ENCODE data around the gene FBXL13.
"Not testable (repeated sequence)": the region's sequence is repeated elsewhere in the genome, so short reads cannot be mapped to it uniquely, and the experiment has no call there.

Gene FBXL13

DNA sequence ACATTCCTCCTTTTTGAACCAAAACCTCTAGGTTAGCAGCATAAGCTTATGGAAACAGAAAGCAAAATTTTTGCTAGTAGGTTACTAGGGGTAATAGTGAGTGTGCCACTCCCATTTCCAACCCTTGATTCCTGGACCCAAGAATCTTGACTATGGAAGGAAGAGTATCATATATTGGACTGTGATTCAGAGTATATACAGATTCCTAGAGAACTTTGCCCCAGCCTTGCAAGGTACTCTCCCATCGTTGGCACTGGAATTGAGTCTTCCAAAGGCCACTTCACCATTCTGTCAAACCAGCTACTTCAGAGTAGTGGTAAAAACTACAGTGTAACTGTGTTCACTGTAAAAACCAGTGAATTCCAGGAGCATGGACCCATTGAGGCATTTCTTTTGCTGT lies 92.4 kb downstream of the FBXL13 start:
- DNase-seq (ENCODE audit: low spot score) = no peak

DNA sequence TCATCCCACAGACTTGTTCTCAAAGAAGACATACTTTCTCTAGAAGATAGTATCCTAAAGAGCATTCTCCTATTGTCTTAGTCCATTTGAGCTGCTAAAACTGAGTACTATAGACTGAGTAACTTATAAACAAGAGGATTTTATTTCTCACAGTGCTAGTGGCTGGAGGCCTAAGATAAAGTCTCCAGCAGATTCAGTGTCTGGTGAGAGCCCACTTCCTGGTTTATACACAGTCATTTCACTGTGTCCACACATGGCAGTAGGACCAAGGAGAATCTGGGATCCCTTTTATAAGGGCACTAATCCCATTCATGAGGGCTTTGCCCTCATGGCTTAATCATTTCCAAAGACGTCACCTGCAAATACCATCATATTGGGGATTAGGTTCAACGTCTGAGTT lies 93.1 kb downstream of the FBXL13 start:
- no peak for DNase-seq (ENCODE audit: low spot score)

DNA sequence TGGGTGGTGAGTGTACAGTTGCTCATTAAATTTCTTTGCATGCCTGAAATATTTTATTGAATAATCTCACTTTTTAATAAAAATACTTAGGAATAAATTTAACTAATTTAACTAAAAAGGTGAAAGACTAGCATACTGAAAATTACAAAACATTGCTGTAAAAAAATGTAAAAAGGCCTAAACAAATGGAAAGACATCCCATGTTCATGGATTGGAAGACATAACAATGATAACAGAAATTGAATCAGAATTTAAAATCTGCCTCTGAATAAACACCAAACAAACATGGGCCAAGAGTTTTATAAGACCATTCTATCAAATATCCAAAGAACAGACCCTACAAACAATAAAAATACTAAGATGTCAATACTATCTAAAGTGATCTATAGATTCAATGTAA lies 94.9 kb downstream of the FBXL13 start:
- no peak for DNase-seq (ENCODE audit: low spot score)

DNA sequence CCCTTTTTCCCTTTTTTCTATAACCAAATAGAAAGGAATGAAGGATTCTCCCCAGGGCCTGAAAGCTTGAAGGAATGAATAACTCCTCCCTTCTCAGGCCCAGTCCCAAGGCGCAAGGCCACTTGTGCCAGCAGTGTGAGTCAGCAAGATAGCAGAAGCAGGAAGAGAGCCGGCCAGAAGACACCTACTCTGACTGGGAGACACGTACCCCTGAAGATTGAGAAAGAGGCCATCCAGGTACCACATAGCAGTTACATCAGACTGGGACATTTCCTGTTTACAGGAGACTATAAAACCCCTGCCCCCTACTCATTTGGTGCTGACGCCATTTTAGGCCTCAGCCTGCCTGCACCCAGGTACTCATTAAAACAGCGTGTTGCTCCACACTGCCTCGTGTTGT lies 96.3 kb downstream of the FBXL13 start:
- no peak for DNase-seq (ENCODE audit: low spot score)

DNA sequence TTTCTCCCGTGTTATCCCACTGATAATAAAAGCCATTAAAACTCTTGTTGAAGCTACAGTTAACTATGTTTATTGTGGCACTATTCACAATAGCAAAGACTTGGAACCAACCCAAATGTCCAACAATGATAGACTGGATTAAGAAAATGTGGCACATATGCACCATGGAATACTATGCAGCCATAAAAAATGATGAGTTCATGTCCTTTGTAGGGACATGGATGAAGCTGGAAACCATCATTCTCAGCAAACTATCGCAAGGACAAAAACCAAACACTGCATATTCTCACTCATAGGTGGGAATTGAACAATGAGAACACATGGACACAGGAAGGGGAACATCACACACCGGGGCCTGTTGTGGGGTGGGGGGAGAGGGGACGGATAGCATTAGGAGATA lies 97.0 kb downstream of the FBXL13 start:
- not testable (repeated sequence) for DNase-seq (ENCODE audit: low spot score)

DNA sequence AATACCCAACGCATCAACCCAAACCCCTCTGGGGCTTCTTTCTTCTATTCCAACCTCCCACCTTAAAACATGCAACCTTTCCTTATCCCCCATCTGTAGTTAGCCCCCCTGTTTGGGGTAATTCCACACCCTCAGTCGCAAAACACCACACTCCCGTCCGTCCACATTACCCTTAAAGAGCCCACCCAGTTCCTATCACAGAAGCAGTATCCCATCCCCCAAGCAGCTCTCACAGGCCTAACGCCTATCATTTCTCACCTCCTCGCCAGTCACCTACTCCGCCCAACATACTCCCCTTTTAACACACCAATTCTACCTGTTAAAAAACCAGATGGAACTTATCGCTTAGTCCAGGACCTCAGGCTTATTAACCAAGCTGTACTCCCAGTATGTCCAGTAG lies 98.1 kb downstream of the FBXL13 start:
- DNase-seq (ENCODE audit: low spot score) = no peak

DNA sequence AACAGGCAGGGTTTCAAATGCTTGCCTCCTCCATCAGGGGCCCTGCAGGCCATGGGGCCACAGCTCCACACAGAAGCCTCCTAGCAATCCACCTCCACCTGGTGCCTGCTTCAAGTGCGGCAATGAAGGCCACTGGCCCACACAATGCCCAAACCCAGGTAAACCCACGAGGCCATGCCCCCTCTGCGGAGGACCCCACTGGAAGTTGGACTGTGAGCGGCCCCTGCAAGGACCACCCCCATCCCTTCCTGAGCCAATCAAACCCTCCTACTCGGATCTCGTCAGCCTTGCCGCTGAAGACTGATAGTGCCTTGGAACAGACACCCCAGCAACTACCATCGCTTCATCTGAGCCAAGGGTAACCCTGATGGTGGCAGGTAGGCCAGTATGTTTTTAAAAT lies 98.7 kb downstream of the FBXL13 start:
- DNase-seq (ENCODE audit: low spot score) = no peak

DNA sequence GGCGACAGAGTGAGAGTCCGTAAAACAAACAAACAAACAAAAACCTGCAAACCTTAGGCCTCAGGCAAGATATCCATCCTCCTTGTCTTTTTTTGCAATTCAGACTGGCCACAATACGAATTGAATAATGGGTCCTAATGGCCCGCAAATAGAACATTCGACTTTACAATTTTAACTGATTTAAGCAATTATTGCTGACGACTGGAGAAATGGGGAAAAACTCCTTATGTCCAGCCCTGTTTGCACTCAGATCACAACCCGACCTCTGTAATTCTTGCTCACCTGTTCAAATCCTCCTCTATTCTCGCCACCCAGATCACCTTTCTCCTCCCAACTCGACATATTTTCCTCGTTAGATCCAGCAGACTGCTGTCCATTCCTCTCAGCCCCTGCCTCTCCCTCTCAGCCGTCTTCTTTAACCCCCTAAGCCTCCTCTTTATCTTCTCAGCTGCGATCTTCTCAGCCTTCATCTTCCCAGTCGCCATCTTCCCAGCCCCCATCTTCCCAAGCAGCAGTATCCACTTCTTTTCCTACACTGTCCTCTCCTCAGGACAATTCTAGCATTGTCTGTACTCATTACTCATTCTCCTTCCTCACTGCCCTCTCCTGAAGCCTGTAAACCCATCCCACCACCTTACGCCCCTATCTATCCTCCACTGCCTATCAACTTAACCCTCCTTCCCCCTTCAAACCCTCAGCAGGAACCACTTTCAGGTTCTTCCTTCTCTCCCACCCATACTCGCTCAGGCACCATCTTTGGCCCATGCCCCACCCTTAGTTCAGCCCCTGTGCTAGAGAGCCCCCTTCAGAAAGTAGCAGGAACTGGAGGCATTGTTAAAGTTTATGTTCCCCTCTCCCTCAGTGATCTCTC lies 100.0 kb downstream of the FBXL13 start:
- no peak for DNase-seq (ENCODE audit: low spot score)

DNA sequence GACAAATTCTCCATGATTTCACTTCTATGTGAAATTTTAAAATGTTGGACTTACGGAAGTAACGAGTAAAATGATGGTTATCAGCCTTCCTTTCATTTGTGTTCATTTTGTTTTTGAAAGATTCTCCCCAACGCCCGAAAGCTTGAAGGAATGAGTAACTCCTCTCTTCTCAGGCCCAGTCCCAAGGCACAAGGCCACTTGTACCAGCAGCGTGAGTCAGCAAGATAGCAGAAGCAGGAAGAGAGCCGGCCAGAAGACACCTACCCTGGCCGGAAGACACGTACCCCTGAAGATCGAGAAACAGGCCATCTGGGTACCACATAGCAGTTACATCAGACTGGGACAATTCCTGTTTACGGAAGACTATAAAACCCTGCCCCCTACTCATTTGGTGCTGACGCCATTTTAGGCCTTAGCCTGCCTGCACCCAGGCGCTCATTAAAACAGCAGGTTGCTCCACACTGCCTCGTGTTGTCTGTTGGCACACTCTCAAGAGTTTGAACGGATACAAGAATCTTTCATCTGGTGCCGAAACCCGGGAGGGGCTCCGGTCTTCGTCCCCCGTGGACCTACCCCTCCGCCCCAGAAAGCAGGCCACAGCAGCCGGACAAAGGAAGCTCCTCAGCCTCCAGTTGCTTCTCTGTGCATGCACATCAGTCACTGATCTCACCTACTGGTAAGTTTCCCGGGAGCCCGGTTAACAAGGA lies 101.3 kb downstream of the FBXL13 start:
- DNase-seq (ENCODE audit: low spot score) = no peak

DNA sequence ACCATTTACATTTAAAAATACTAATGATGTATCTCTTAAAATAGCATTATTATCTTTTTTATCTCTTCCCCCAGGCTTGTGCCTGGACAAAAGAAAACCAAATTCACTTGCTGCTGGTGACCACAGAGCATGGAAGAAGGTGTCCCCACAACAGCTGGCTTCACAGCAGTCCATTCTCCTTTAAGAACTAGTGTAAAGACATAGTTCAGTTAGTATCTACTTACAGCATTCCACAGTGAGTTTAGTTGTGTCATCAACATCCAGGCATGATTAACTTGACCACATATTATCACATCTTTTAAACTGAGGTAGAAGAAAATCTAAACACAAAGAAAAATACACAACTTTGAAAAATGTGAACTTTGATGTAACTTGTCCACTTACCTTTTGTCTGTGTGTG lies 106.8 kb downstream of the FBXL13 start:
- DNase-seq (ENCODE audit: low spot score) = no peak

DNA sequence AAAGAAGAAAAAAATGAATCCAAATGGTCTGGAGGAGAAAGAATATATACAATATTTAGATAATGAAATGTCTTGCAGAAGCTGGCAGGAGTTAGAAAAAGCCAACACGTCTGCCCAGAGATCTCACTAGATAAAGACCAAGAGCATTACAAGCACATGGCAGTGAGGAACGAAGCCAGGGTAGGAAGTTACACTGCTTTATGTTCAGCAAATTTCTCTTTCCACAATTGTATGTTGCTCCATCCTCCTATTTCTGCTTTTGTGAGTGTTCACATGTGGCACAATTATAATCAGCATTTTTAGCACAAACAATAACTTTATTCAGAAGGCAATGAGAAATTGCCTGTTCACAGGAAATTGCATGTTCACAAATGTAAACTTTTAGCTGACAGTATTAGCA lies 108.1 kb downstream of the FBXL13 start:
- DNase-seq (ENCODE audit: low spot score) = no peak

DNA sequence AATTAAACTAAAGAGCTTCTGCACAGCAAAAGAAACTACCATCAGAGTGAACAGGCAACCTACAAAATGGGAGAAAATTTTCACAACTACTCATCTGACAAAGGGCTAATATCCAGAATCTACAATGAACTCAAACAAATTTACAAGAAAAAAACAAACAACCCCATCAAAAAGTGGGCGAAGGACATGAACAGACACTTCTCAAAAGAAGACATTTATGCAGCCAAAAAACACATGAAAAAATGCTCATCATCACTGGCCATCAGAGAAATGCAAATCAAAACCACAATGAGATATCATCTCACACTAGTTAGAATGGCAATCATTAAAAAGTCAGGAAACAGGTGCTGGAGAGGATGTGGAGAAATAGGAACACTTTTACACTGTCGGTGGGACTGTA lies 112.6 kb downstream of the FBXL13 start:
- not testable (repeated sequence) for DNase-seq (ENCODE audit: low spot score)

DNA sequence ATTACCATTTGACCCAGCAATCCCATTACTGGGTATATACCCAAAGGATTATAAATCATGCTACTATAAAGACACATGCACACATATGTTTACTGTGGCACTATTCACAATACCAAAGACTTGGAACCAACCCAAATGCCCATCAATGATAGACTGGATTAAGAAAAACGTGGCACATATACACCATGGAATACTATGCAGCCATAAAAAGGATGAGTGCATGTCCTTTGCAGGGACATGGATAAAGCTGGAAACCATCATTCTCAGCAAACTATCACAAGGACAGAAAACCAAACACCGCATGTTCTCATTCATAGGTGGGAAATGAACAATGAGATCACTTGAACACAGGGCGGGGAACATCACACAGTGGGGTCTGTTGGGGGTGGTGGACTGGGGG lies 116.6 kb downstream of the FBXL13 start:
- not testable (repeated sequence) for DNase-seq (ENCODE audit: low spot score)

DNA sequence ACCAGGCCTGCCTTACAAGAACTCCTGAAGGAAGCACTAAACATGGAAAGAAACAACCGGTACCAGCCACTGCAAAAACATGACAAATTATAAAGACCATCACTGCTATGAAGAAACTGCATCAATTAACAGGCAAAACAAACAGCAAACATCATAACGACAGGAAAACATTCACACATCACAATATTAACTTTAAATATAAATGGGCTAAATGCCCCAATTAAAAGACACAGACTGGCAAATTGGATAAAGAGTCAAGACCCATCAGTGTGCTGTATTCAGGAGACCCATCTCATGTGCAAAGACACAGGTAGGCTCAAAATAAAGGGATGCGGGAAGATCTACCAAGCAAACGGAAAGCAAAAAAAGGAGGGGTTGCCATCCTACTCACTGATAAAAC lies 120.2 kb downstream of the FBXL13 start:
- DNase-seq (ENCODE audit: low spot score) = not testable (repeated sequence)

DNA sequence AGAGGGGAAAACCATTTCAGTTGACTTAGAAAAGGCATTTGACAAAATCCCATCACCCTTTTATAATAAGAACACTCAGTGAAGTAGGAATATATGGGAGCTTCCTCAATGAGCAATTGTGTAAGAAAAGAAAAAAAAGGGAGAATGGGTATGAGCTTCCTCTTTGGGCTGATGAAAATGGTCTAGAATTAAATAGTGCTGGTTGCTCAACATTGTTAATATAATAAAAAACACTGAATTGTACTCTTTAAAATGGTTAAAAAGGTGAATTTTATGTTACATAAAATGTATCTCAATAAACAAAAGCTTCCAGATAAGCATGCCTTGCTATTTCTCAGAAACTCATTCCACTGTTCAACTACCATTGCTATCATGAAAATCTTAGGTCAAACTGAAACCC lies 121.2 kb downstream of the FBXL13 start:
- DNase-seq (ENCODE audit: low spot score) = no peak

DNA sequence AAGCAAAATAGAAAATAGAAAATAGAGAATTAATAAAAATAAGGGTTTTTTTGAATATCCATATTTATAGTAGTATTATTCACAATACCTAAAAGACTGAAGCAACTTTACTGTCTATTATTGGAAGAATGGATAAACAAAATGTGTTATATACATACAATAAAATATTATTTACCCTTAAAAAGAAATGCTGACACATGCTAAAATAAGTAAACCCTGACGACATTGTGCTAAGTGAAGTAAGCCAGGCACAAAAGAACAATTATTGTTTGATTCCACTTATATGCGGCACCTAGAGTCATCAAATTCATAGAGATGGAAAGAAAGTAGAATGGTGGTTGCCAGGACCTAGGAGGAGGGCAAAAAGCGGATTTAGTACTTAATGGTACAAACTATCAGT lies 122.8 kb downstream of the FBXL13 start:
- no peak for DNase-seq (ENCODE audit: low spot score)

DNA sequence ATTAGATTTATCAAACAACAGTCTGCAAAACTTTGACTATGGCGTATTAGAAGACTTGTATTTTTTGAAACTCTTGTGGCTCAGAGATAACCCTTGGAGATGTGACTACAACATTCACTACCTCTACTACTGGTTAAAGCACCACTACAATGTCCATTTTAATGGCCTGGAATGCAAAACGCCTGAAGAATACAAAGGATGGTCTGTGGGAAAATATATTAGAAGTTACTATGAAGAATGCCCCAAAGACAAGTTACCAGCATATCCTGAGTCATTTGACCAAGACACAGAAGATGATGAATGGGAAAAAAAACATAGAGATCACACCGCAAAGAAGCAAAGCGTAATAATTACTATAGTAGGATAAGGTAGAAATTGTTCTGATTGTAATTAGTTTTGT lies 130.4 kb downstream of the FBXL13 start:
- no peak for DNase-seq (ENCODE audit: low spot score)

DNA sequence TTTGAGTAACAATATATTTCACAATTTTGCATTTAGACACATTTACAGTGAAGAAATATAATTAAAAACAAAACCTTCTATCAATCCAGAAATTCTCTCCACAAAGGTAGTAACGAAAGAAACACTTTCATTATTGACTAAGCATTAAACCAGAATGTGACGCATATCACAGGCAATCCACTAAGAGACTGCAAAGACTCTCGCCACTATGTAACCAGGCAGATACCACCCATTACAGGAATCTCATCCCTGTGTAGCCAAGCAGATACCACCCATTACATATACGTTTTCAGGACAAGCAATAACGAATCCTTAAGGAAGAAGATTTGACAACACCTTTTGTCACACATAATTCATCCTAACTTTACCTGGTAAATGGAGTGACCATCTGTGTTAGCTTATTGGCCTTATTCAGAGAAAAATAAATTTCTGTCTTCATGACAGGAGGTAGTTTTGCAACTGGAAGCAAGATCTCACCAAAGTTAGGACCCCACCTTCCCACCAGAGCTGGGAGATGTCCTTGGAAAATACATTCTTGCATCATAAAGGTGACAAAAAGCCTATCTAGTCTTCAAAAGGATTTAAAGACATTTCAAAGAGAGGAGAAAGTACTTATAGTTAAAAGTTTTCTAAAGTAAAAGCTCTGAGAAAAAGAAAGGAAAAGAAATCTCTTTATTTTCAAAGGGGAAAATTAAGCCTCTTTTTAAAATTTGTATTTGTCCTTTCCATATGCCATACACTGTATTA lies 131.0 kb downstream of the FBXL13 start:
- peak; percentile 64 for DNase-seq (ENCODE audit: low spot score)

DNA sequence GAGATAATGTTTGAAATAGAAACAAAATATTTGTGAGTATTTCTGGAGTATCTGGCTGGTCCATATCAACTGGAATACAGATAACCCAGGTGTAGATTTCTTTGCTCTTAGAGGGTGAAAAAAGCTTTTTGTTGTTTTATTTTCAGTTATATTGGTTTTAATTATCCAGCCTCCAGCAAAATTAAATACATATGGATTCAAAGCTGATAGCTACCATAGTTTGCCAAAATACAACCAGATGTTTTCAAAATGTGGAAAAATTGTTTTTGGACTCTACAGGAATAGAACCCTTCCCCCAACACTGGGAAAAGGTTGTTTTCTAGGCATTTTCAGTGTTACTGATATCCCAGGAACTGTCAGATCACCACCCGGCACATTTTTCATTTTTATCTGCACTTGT lies 131.7 kb downstream of the FBXL13 start:
- DNase-seq (ENCODE audit: low spot score) = no peak

DNA sequence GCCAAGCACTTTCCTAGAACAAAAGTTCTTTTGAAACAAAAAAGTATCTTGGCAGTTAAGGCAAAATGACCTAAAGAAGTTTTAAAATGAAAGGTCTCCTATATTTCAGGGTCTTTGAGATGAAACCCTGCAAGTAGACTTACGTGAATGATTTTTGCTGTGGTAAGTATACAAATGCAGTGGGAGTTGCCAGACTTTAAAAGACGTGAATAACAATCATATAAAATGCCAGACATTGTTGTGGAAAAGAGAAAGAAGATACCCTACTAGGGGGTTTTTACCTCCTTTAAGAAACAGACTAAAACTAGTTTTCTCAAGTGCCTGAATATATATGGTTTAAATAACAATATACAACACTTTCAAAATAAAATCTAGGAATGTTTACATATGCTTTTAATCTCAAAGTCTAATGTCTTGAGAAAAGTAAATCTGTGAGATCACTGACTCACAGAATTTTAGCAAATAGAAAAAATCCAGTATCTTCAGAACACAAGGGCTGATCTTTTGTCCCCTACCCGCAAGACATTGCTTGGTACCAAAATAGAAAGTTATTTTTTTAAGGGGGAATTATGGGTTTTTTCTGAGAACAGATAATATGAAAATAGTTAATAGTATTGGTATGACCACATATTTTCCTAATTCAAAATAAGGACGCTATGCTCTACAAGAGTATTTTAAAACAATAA lies 132.3 kb downstream of the FBXL13 start:
- DNase-seq (ENCODE audit: low spot score) = no peak

DNA sequence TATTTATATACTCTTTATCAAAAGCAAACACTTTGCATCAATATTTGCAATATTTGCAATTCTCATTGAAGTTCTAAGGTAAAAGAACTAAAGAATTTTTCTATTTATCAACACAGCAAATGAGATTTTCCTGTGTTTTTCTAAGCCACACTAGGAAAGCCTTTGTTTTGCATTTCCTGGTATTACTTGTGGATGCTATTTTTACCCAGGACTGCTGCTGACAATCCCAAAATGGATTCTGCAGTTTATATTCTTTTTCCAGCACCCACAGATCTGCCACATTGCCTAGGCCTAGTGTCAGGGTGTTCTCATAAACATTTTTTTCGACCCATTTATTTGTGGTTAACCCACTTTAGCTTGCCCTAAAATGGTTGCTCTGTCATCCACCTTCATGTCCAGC lies 135.9 kb downstream of the FBXL13 start:
- DNase-seq (ENCODE audit: low spot score) = no peak

DNA sequence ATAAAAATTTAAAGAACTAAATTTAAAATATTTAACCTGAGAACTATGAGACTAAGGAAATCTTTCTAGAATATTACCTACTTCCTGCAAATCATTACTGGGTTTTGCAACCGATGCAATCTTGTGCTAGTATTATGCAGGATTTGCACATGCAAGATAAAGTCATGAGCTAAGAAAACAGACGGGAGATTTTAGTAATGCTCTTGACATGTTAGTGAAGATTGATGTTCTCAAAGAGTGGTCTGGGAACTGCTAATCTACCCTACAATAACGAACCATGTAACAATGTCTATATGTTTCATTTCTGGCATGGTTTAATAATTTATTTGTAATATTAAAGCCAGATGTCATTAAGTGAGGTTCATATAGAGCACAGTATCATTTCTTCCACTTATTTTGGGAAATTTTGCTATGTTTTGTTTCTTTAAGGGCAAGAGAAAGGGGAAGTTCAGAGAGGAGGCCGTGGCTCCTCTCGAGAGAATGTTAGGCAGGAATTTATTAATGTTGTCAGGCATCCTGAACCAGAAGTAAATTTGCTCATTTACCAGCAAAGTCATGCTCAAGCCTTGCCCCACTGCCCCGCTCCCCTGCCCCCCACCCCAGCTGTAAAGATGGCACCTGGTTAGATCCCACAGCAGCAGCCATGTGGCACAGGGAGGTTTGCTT lies 139.0 kb downstream of the FBXL13 start:
- no peak for DNase-seq (ENCODE audit: low spot score)

All from activated CD4-positive, alpha-beta T cell treated with anti-CD3 and anti-CD28 coated beads, Interleukin-2, Interleukin-4, amounts not matched to agents 100 ng/mL and 50 ng/mL, durations not matched to agents 16 hours and 8 hours (primary cell).